ENCODE data around the gene RASSF7. TPM values are rescaled to one million over a fixed set of nuclear protein-coding genes. Genes with fewer than 3 reads are reported as not detected.
A peak's percentile ranks its signal among the peaks of the same experiment; 100 is the strongest.

Gene RASSF7
- polyA plus RNA-seq, 1 donor from 2014 or later, result 37.1 TPM

DNA sequence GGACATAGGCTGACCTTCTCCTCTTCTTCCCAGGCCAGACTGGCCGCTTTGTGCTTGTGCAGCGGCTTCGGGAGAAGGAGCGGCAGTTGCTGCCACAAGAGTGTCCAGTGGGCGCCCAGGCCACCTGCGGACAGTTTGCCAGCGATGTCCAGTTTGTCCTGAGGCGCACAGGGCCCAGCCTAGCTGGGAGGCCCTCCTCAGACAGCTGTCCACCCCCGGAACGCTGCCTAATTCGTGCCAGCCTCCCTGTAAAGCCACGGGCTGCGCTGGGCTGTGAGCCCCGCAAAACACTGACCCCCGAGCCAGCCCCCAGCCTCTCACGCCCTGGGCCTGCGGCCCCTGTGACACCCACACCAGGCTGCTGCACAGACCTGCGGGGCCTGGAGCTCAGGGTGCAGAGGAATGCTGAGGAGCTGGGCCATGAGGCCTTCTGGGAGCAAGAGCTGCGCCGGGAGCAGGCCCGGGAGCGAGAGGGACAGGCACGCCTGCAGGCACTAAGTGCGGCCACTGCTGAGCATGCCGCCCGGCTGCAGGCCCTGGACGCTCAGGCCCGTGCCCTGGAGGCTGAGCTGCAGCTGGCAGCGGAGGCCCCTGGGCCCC is 1.4 kb downstream of the RASSF7 start:
- Histone ChIP-seq H4K20me1 (ENCODE audit: insufficient read depth) (no peaks in the 10 kb centered on the region), H2AFZ (ENCODE audit: low read depth, low read length) (no peak overlapping the region), H3K4me3 (ENCODE audit: low read length) (peak overlapping the region; percentile 75), H3K9ac (ENCODE audit: low read length) (no peak overlapping the region), H3K9me3 (ENCODE audit: low read length) (no peaks in the 10 kb centered on the region), H3F3A (ENCODE audit: insufficient read depth, low read length, poor library complexity, severe bottlenecking) (no peaks in the 10 kb centered on the region), H3K4me2 (ENCODE audit: low read length) (no peak overlapping the region), H3K36me3 (ENCODE audit: insufficient read depth, low read length) (no peaks in the 10 kb centered on the region), H3K27ac (ENCODE audit: low read length) (no peak overlapping the region), H3K79me2 (replicated peaks; ENCODE audit: insufficient read depth, low read length) (no peaks in the 10 kb centered on the region), H3K27me3 (ENCODE audit: insufficient read depth, low read depth, low read length) (peaks cover 13% of the 10 kb centered on the region), H3K9me2 (ENCODE audit: insufficient read depth, low read length) (no peaks in the 10 kb centered on the region)
- TF ChIP-seq EZH2 (IDR thresholded peaks at IDR 0.05; ENCODE audit: borderline replicate concordance, insufficient read depth, low read length, poor library complexity, severe bottlenecking) (no peak), RAD21 (conservative IDR thresholded peaks at IDR 0.05) (no peak)
- TF ChIP-seq, protein P1, sequence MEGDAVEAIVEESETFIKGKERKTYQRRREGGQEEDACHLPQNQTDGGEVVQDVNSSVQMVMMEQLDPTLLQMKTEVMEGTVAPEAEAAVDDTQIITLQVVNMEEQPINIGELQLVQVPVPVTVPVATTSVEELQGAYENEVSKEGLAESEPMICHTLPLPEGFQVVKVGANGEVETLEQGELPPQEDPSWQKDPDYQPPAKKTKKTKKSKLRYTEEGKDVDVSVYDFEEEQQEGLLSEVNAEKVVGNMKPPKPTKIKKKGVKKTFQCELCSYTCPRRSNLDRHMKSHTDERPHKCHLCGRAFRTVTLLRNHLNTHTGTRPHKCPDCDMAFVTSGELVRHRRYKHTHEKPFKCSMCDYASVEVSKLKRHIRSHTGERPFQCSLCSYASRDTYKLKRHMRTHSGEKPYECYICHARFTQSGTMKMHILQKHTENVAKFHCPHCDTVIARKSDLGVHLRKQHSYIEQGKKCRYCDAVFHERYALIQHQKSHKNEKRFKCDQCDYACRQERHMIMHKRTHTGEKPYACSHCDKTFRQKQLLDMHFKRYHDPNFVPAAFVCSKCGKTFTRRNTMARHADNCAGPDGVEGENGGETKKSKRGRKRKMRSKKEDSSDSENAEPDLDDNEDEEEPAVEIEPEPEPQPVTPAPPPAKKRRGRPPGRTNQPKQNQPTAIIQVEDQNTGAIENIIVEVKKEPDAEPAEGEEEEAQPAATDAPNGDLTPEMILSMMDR (IDR thresholded peaks at IDR 0.05; ENCODE audit: poor library complexity, severe bottlenecking), result no peak

- H2AFZ ChIP-seq (ENCODE audit: low read depth, low read length), result no peak overlapping the region
- no peaks in the 10 kb centered on the region for H3F3A ChIP-seq (ENCODE audit: insufficient read depth, low read length, poor library complexity, severe bottlenecking)
- H3K9me3 ChIP-seq (ENCODE audit: low read length), result no peaks in the 10 kb centered on the region
- H3K9me2 ChIP-seq (ENCODE audit: insufficient read depth, low read length), result no peaks in the 10 kb centered on the region
- peaks cover 2% of the 10 kb centered on the region for H3K27me3 ChIP-seq (ENCODE audit: insufficient read depth, low read depth, low read length)
- no peaks in the 10 kb centered on the region for H3K36me3 ChIP-seq (ENCODE audit: insufficient read depth, low read length)
- no peak overlapping the region for H3K9ac ChIP-seq (ENCODE audit: low read length)
- H3K4me3 ChIP-seq (ENCODE audit: low read length), result no peak overlapping the region
- H3K79me2 ChIP-seq (replicated peaks; ENCODE audit: insufficient read depth, low read length), result no peaks in the 10 kb centered on the region
- H3K4me2 ChIP-seq (ENCODE audit: low read length), result no peak overlapping the region
- no peak overlapping the region for H3K27ac ChIP-seq (ENCODE audit: low read length)
- no peaks in the 10 kb centered on the region for H4K20me1 ChIP-seq (ENCODE audit: insufficient read depth)
- TF ChIP-seq REST (IDR thresholded peaks at IDR 0.05; ENCODE audit: borderline replicate concordance) (no peak), RAD21 (conservative IDR thresholded peaks at IDR 0.05) (no peak)
Observed at GRCh38 chr11:563066-563811, 2.5 kb downstream of the RASSF7 start.

- H3K9me3 ChIP-seq (ENCODE audit: low read length), result no peaks in the 10 kb centered on the region
- H2AFZ ChIP-seq (ENCODE audit: low read depth, low read length), result no peak overlapping the region
- no peaks in the 10 kb centered on the region for H3K36me3 ChIP-seq (ENCODE audit: insufficient read depth, low read length)
- H3F3A ChIP-seq (ENCODE audit: insufficient read depth, low read length, poor library complexity, severe bottlenecking), result no peaks in the 10 kb centered on the region
- H3K4me2 ChIP-seq (ENCODE audit: low read length), result no peak overlapping the region
- no peak overlapping the region for H3K4me3 ChIP-seq (ENCODE audit: low read length)
- no peaks in the 10 kb centered on the region for H3K27me3 ChIP-seq (ENCODE audit: insufficient read depth, low read depth, low read length)
- no peaks in the 10 kb centered on the region for H4K20me1 ChIP-seq (ENCODE audit: insufficient read depth)
- no peaks in the 10 kb centered on the region for H3K9me2 ChIP-seq (ENCODE audit: insufficient read depth, low read length)
- no peak overlapping the region for H3K9ac ChIP-seq (ENCODE audit: low read length)
- H3K27ac ChIP-seq (ENCODE audit: low read length), result no peak overlapping the region
- no peaks in the 10 kb centered on the region for H3K79me2 ChIP-seq (replicated peaks; ENCODE audit: insufficient read depth, low read length)
- no peak for TF ChIP-seq MXI1 (conservative IDR thresholded peaks at IDR 0.05; ENCODE audit: poor library complexity, severe bottlenecking)
- no peak for TF ChIP-seq REST (IDR thresholded peaks at IDR 0.05; ENCODE audit: borderline replicate concordance)
- TF ChIP-seq RAD21 (conservative IDR thresholded peaks at IDR 0.05), result no peak
- TF ChIP-seq TAF1 (IDR thresholded peaks at IDR 0.05; ENCODE audit: low read depth), result no peak
- no peak for TF ChIP-seq EP300 (conservative IDR thresholded peaks at IDR 0.05; ENCODE audit: poor library complexity, severe bottlenecking)
- TF ChIP-seq POLR2AphosphoS5 (IDR thresholded peaks at IDR 0.05), result no peak
- TF ChIP-seq SMC3 (conservative IDR thresholded peaks at IDR 0.05; ENCODE audit: poor library complexity), result no peak
- no peak for TF ChIP-seq EZH2 (IDR thresholded peaks at IDR 0.05; ENCODE audit: borderline replicate concordance, insufficient read depth, low read length, poor library complexity, severe bottlenecking)
Observed at GRCh38 chr11:563812-564578, 3.2 kb downstream of the RASSF7 start.
